HG03378 (cell line): ENCODE data around the gene CEP112.

Experiments
- ATAC-seq: cut with Tn5 transposase; IDR thresholded peaks from one replicate; pipeline ENCODE4 v1.9.1; 2021; ENCODE audit warnings: mild to moderate bottlenecking, moderate library complexity; ENCODE audit not compliant: unreplicated experiment

Gene CEP112

DNA sequence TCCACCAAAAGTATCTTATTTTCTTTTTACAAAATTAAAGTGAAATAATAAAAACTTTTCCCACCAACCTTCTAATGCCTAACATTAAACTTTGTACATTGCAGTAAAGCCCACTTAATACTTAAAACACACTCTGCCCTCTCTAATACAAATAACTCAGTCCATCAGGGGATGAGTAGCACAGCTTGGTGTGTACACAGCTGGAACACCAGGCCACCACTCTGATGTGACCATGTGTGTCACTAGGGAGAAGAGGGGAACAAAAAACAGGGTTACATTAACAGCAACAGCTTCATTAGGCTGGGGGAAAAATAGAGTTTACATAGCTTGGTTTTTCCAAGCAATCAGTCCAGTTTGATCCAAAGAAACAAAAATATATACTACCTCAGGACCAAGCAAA lies 295.0 kb downstream of the CEP112 start:
- no peak for ATAC-seq

DNA sequence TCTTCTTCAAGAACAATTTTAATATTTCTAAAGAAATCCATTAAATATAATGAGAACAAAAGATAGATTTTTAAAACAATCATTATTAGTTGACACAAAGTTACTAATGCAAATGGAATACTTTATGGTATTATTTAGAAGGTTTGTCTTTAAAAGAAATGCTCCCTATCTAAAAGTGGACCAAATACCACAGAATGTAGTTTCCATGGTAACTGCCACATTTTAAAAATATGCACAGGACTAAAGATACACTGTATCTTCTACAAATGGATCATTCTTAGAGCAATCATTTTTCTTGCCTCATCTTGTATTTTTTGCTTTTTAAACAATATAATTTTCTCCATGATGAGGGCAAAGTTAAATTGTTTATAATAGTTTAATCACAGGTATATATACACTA lies 296.0 kb downstream of the CEP112 start:
- no peak for ATAC-seq

DNA sequence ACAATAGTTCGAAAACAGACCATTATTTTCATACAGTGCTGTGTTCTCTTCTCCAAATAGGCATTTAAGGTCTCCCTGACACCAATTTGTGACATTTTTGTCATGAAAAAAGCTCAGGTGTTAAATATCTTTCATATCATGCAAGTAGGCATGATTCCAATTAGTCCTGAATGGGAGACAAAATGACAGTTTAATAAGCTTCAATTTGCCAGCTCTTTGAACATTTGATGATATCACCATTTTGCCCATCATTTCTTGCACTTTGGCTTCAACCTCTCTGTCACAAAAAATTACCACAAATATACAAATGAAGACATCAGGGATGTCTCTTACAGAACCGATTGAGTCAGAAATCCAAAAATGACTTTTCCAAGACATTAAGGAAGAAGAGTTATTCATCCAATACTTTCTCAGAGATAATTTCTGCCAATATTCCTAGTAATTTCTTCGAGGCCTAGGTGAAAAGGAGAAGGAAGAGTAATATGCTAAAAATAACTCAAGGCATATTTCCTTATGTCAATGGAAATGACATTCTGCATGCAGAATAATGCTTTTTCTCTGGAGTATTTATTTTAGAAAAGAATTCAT lies 298.1 kb downstream of the CEP112 start:
- no peak for ATAC-seq

DNA sequence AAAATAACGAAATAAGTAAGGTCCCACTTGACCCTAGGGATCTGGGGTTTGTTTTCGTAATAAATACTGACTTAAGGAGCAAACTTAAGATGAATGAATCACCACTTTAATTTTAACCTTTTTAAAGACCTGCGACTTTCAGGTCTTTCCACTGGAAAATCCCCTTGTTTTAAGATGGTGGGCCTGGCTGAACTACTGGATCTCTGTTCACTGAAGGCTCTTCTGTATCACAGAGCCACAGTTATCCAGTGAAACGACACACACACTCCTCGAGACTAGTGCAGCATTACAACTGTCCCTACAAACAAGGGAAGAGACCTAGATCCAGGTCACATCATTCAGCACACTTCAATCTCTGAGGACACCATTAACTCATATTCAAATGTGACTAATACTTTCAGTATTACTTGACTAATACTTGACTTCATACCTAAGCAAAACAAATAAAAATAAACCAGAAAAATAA lies 299.0 kb downstream of the CEP112 start:
- peak; percentile 78 for ATAC-seq

DNA sequence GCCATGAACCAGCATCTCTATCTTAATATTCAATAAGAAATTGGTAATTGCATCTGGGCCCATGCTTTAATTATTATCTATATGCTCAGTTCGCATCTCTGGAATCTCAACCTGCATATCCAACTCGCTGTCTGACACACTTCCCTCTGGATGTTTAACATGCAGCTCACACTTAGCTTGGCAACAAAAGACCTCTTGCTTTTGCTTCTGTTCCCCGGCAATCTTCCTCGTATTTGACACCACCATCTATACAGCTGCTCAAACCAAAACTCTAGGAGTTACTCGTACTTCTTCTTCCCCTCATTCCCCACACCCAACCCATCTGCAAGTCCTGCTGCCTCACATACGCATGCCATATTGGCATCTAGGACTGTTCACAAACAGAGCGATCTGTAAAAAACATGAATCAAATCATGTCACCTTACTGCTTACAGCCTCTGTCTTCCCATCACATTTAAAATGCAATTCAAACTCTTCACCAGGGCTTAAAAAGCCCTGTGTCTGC lies 300.6 kb downstream of the CEP112 start:
- no peak for ATAC-seq

DNA sequence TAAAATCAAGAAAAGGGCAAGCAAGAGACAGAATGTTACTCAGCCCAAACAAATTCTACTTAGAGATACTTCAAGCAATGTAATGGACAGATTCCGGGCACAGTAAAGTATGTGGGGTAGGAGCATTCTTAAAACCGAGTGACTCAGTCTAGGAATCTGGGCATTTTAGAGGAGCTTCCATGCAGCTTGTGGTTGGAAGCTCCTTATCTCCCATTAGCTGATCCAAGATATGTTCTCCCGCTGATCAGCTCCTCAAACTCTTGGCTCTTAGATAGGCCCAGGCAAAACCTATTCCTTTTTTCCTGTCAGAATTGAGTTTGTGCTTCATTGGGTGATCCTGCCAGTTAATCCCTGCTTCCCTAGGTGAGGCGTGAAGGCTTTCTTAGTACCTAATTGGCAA lies 303.3 kb downstream of the CEP112 start:
- no peak for ATAC-seq

DNA sequence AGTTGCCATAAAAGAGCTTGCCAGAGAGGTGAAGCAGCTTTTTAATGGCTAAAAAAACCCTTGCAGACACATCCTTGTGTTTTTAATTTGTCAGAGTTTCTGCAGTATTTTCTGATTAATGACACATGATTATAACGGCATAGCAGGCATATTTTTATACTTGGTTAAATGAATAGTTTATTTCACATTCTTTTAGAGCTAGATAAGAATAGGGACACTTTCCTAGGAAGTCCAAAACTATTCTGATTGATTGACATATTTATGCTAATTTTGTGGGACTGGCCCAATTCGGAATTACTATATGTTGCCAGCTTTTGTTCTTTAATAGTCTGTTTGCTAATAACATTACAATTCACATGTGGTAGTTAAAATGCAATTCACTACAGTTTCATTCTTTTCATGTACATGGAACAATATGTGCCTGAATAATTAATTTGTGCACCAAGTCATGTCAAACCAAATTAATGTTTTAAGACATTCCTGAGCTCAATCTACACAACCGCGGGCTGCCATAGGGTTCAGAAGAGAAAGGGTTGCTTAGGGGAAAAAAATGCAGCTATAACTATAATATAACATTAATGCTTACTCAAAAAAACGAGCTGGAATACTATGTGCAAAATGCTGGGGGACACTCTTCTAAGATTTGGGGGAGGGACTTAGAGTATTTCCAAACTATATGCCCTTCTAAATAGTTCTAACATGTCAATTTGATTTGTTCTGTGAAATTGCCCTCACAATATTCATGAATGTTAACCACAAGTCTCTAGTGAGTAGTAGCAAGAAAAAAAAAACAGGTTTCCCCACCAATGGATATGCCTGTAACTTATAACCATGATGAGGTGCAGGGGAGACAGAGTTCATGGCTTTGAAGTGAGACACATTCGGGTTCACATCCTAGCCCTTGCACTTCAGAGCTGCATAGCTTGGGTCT lies 305.4 kb downstream of the CEP112 start:
- no peak for ATAC-seq

DNA sequence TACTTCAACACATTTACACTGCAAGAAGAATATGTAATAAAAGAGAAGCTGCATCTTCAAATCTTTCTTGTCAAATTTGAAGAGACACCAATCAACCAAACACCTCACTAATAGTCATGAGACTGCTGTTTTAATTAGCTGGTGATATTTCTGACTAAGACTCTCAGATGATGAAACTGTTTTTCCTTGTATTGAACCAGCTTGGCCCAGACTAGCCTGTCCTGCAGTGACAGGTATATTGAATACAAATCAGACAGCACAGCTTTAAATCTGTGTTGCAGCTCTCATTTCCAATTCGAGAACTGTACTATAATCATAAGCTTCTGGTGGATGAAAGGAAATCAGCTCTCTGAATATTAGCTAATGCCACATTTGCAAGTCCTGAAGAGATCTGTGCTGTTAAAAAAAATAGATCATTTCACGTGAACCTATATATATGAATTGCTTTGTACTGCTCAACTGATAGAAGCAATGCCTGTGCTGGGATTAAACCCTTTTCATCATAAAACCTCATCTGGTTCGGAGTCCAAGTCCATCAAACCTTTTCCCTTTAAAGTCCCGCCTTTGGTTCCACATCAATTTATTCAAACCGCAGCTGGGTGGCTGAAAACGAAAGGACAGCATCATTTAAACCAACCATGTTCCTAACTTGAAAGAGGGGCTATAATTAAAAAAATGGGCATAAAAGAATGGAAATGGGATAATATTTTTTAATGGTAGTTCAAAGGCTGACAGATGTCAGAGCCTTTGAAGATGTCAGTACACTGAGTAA lies 306.2 kb downstream of the CEP112 start:
- ATAC-seq: no peak

DNA sequence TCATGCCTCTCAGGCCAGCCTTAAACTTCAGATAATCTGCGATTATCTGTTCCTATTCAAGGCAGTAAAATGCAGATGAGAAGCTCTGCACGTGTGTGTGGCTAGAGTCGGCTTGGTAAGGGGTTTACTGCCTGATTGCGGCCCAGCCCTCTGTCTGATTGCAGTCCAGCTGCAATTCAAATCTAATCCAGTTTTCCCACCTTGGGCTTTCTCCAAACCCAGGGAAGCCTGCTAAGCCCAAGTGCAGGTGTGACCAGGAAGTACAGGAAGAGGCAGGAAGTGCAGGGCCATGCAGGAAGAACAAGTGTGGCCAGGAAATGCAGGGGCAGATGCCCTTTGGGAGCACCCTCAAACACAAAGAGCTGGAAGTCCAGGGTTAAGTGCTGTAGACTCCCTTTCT lies 314.9 kb downstream of the CEP112 start:
- ATAC-seq: no peak

DNA sequence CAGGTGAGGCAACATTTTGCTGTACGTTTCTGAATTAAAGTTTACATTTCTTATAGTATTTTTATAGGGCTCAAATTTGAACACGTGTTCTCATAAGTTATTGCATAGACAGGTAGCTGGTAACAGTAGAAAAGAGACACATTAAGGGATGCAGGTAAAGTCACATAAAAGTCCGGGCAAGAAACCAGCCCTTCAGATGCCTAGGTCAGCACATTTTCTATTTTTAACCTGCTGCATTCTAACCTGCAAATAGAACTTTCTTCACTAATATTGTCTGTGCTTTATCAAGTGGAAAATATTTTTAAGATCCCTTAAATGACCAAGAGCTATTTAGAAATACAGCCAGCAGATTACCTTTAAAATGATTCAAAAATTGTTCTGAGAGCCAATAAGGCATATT lies 323.1 kb downstream of the CEP112 start:
- no peak for ATAC-seq

DNA sequence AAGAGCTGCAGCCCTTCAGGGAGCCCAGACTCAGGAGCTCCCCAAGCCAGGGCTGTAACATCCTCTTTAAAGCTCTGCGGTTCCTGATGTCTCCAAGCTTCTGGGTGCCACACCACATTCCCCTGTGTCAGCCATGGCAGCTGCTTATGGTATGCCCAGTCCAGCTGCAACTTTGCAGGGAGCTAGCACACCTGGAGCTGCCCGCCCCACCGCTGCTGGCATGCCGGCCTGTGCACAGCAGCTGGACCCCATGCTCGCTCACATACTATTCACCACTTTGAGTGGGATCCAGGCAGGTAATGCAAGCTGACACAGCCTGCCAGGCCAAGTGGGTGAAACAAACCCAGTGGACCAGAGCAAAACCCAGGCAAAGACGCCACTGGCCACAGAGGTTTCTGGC lies 324.9 kb downstream of the CEP112 start:
- no peak for ATAC-seq

DNA sequence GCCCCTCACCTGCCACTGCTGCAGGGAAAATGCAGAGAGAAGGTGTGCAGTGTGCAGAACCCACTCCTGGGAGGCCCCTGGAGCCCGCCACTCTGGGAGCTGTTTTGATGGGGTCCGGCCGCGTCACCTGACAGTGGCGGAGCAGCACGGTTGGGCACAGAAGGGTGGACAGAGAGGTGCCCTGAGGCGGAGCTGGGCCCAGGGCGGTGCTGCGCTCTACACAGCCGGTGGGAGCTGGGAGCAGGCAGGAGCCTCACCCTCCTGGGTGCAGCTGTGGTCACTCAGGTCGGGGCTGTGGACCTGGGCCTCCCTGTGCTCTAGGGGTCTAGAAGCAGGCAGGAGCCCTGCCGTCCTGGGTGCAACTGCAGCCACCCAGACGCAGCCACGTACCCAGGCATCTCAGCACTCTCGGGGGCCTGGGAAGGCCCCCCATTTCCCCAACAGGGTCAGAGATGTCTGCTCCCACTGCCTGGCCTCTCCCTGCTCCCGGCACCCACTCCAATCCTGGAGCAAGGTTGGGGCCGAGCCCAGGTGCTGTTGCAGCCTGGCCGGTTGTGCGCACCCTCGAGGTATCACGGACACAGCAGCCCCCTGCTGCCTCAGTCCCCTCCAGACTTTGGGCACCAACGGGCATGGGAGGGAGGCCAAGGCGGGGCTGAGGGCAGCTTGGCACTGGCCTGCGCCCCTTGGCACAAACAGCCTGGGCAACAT lies 326.1 kb downstream of the CEP112 start:
- no peak for ATAC-seq

DNA sequence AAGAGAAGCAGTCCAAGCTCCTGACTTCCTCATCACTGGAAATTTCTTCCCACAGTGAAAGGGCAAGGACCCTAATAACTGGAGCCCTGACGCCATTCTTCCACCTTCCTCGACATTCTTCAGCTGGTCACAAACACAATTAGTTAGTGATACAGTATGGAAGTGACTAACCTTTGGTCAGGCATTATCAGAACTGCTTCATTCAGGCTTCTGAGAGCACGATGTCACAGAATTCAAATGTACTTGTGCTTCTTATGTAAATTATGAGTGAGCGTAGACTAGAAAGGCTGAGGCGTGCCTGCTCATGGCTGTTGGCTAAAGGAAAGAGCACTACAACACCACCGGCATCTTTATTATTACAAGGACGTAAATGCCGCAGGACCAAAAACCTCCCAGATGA lies 327.5 kb downstream of the CEP112 start:
- no peak for ATAC-seq

DNA sequence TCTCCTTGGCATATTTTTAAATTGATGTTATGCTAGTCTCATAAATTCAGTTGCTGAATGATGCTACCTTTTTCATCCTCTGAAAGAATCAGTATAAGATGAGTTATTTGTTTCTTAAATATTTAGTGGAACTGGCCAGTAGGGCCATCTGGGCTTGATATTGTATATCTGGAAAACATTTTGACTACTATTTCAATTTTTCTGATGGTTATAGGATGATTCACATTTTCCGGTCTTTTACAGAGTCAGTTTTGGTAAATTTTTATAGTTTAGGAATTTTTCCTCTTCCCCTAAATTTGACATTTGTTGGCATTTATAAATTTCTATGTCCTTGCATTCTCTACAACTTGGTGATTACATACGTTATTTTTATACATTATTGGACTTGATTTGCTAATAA lies 334.2 kb downstream of the CEP112 start:
- no peak for ATAC-seq

DNA sequence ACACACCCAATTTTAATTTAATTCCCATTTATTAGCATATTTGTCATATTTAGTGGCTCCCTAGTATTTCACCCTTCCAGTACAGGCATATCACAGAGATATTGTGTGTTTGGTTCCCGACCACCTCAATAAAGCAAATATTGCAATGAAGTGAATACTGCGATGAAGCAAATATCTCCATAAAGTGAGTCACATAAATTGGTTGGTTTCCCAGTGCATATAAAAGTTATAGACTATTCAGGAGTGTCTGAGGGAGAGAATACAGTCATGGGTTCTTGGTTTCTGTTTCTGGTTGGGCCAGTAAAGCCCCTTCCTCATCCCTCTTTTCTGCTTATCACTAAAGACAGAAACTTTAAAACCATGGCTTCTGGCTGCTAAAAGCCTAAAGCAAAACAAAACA lies 335.1 kb downstream of the CEP112 start:
- no peak for ATAC-seq

DNA sequence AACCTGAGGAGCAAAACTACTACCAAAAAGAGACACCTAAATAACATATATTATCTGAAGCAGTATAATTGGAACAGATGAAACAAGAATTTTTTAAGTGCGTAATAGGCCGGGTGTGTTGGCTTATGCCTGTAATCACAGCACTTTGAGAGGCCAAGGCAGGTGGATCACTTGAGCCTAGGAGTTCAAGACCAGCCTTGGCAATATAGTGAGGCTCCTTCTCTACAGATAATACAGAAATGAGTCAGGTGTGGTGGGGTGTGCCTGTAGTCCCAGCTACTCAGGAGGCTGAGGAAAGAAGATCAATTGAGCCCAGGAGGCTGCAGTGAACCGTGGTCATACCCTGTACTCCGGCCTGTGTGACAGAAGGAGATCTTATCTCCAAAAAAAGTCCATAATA lies 336.3 kb downstream of the CEP112 start:
- ATAC-seq: no peak

DNA sequence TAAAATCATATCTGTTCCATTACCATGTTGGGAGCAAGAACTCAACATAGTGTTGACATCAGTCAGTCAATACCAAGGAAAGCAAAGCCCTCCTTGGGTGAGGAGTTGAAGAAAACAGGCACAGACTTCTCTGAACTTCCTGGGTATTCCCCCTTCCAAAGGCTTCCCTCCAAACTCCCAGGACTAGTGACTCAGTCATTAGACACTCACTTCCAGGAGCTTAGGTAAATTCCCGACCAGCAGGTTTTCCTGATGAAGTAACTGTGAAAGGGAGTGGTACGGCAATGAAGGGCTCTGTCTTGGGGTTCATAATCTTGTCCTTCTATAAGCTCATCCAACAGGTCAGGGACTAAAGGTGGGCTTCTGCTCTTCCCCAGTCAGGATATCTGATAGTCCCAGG lies 336.7 kb downstream of the CEP112 start:
- no peak for ATAC-seq

DNA sequence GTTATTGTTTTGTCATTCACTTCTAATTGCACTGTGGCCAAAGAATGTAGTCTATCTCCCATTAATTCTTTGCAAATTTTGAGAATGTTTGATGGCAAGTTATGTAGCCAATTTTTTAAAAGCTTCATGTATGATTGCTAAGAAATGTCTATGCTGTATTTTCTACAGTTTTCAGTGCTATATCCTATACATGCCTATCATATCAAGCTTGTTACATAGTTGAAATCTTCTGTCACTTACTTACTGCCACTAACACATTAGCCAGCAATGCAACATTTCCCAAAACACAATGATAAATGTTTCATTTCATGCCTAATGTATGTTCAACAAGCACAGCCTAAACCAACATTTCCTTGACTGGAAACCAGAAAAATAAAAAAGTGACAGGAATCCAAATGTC lies 338.1 kb downstream of the CEP112 start:
- no peak for ATAC-seq

DNA sequence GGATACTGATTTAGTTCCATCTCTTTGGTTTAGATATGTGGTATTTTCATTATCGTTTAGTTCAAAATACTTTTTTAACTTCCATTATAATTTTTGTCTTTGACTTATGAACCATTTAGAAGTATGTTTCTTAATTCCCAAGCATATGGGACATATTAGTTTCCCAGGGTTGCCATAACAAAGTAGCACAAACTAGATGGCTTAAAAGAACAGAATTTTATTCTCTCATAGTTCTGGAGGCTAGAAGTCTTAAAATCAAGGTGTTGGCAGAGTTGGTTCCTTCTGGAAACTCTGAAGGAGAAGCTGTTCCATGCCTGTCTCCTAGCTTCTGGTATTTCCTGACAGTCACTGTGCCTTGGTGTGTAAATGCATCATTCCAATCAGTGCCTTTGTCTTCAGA lies 339.0 kb downstream of the CEP112 start:
- no peak for ATAC-seq

DNA sequence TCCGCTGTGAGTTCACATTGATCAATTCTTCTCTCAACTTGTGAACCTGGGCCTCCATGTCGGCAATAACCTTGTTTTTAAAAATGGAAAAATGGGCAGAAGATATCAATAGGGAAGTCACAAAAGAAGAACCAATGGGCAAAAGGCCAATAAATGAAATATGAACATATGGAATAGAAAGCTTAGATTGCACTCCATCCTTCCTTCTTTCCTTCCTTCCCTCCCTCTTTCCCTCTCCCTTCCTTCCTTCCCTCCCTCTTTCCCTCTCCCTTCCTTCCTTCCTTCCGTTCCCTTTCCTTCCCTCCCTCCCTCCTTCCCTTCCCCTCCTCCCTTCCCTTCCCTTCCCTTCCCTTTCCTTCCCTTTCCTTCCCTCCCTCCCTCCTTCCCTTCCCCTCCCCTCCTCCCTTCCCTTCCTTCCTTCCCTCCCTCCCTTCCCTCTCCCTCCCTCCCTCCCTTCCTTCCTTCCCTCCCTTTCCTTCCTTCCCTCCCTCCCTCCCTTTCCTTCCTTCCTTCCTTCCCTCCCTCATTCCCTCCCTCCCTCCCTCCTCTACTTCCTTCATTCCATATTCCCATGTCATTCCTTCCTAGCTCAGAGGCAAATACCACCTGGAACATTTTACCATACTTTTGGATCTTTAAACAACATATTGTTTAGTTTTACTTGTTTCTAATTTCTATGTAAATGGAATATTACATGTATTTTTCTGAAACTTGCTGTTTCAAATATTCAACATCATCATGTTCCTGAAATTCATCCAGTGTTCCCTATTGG lies 339.8 kb downstream of the CEP112 start:
- ATAC-seq: no peak
